B cell (primary cell): ENCODE measurements around the gene ARHGAP6. TPM values are rescaled to one million over a fixed set of nuclear protein-coding genes. Genes with fewer than 3 reads are reported as not detected.

Experiments used
- ATAC-seq: fragments of 200-7000 bp; cut with Tn5 transposase; one replicate; pipeline ENCODE4 v1.10.0; 2021; ENCODE audit warnings: low read depth, mild to moderate bottlenecking, moderate number of reproducible peaks, moderate library complexity
- CTCF ChIA-PET: fragments of 350-600 bp; sonication (Branson Sonifier 250); formaldehyde crosslinking; loops from one replicate; lab custom pipeline; 2021; ENCODE audit warnings: antibody characterized with exemption, inconsistent platforms; lab: Charles Lee
- POLR2A ChIA-PET: fragments of 350-600 bp; sonication (Branson Sonifier 250); formaldehyde crosslinking; loops from one replicate; lab custom pipeline; 2021; ENCODE audit warnings: antibody characterized with exemption; lab: Charles Lee
- DNase-seq: peaks from one replicate; pipeline ENCODE4 v3.0.0; 2013
- H2AFZ ChIP-seq: 2 replicates; pipeline ENCODE4 v1.6.1; 2012; ENCODE audit warnings: mild to moderate bottlenecking, low read depth, low read length; ENCODE audit not compliant: insufficient read depth, poor library complexity, severe bottlenecking
- H3K27ac ChIP-seq, 2 donors: 1 replicate in 1 of 2; 2 replicates in 1 of 2; pipeline ENCODE4 v1.5.1; 2012 to 2013; ENCODE audit warnings: low read length in 2 of 2, mild to moderate bottlenecking in 2 of 2, moderate library complexity in 1 of 2
- H3K27me3 ChIP-seq, 4 experiments: fragments of 200-600 bp in 1 of 4; sonication (generic) in 1 of 4; replicated peaks in 1 of 4; 1 replicate in 2 of 4; 2 replicates in 2 of 4; pipeline versions ENCODE4 v1.6.1 to v1.7.0; 2013 to 2016; ENCODE audit warnings: low read length in 3 of 4, mild to moderate bottlenecking in 2 of 4, mixed read lengths in 1 of 4, moderate library complexity in 1 of 4; ENCODE audit not compliant: insufficient read depth in 4 of 4, control insufficient read depth in 3 of 4; ENCODE audit errors: control extremely low read depth in 1 of 4
- H3K36me3 ChIP-seq, 2 experiments: replicated peaks in 1 of 2; 1 replicate in 1 of 2; 2 replicates in 1 of 2; pipeline versions ENCODE4 v1.6.1 to v1.7.1; 2013; ENCODE audit warnings: low read length in 1 of 2; ENCODE audit not compliant: insufficient read depth in 2 of 2, control insufficient read depth in 1 of 2; ENCODE audit errors: control extremely low read depth in 1 of 2, extremely low read depth in 1 of 2
- H3K4me1 ChIP-seq, 2 donors: fragments of 200-600 bp in 1 of 2; sonication (generic) in 1 of 2; 1 replicate in 1 of 2; 2 replicates in 1 of 2; pipeline versions ENCODE4 v1.5.1 to v1.6.1; 2013 to 2017; ENCODE audit warnings: low read length in 2 of 2; ENCODE audit not compliant: control insufficient read depth in 2 of 2, insufficient read depth in 2 of 2
- H3K4me2 ChIP-seq: replicated peaks from 2 replicates; pipeline ENCODE3; 2012; ENCODE audit warnings: mild to moderate bottlenecking, low read depth, low read length; ENCODE audit not compliant: poor library complexity, severe bottlenecking
- H3K4me3 ChIP-seq, 5 experiments: fragments of 200-600 bp in 1 of 5; sonication (generic) in 1 of 5; 1 replicate in 3 of 5; 2 replicates in 2 of 5; pipeline versions ENCODE4 v1.5.1 to v1.7.0; 2011 to 2016; ENCODE audit warnings: low read length in 4 of 5, mild to moderate bottlenecking in 4 of 5, low read depth in 2 of 5, control low read depth in 1 of 5, moderate library complexity in 1 of 5; ENCODE audit not compliant: insufficient read depth in 1 of 5; ENCODE audit errors: control extremely low read depth in 1 of 5, extremely low read depth in 1 of 5
- H3K79me2 ChIP-seq: fragments of 200-600 bp; sonication (generic); one replicate; pipeline ENCODE4 v1.6.0; 2016; ENCODE audit warnings: low read length; ENCODE audit not compliant: control insufficient read depth, insufficient read depth
- H3K9ac ChIP-seq: fragments of 200-600 bp; sonication (generic); 2 replicates; pipeline ENCODE4 v1.6.1; 2017; ENCODE audit warnings: mild to moderate bottlenecking, low read length, moderate library complexity
- H3K9me3 ChIP-seq, 3 donors: one replicate each; pipeline versions ENCODE4 v1.6.1 to v1.7.1; 2013; ENCODE audit warnings: low read length in 2 of 3; ENCODE audit not compliant: control insufficient read depth in 2 of 3, insufficient read depth in 1 of 3; ENCODE audit errors: control extremely low read depth in 1 of 3
- H4K20me1 ChIP-seq: 2 replicates; pipeline ENCODE4 v1.6.0; 2012; ENCODE audit warnings: mild to moderate bottlenecking, low read length; ENCODE audit not compliant: insufficient read depth, control insufficient read depth, poor library complexity, severe bottlenecking
- H3K27ac Mint-ChIP-seq: one replicate; pipeline ENCODE4 v1.8.0; 2021; ENCODE audit warnings: mixed read lengths
- H3K27me3 Mint-ChIP-seq: one replicate; pipeline ENCODE4 v1.8.0; 2021; ENCODE audit warnings: mixed read lengths
- H3K4me1 Mint-ChIP-seq: one replicate; pipeline ENCODE4 v1.8.0; 2021; ENCODE audit warnings: mixed read lengths
- H3K4me3 Mint-ChIP-seq: one replicate; pipeline ENCODE4 v1.8.0; 2021; ENCODE audit warnings: mixed read lengths
- H3K9me3 Mint-ChIP-seq: one replicate; pipeline ENCODE4 v1.8.0; 2022; ENCODE audit warnings: mixed read lengths; ENCODE audit not compliant: insufficient read depth
- CTCF ChIP-seq: fragments of 200-600 bp; IDR thresholded peaks from one replicate; pipeline ENCODE4 v1.8.0; 2022; ENCODE audit warnings: antibody characterized with exemption, mild to moderate bottlenecking
- EZH2 ChIP-seq: IDR thresholded peaks from 2 replicates; pipeline ENCODE4 v1.6.1; 2012; ENCODE audit warnings: borderline replicate concordance, low read depth, mild to moderate bottlenecking, moderate library complexity, low read length; ENCODE audit not compliant: insufficient read depth, poor library complexity, severe bottlenecking
- WGBS: methylation state at CpG from one replicate; pipeline ENCODE4 v1.1.5; 2013; ENCODE audit warnings: missing lambda C conversion rate; ENCODE audit not compliant: insufficient coverage; 5-methylcytosine and 5-hydroxymethylcytosine counted together
- intact Hi-C: fragments of 100-400 bp; cut with micrococcal nuclease; formaldehyde crosslinking; loops from one replicate; pipeline ENCODE4 v1.10.0; 2022
- polyA plus RNA-seq: library from polyadenylated mRNA; depleted of rRNA; stranded (reverse); fragments of >200 nt; gene quantifications from 2 replicates; pipeline ENCODE4 v1.2.3, GENCODE V29; 2012
- total RNA-seq, 2 donors: library from RNA; stranded (reverse); fragments of 120-200 nt in 1 of 2; gene quantifications; 1 replicate in 1 of 2; 2 replicates in 1 of 2; pipeline versions ENCODE4 v1.2.3 to v1.2.4, GENCODE V29; 2013 to 2022

ARHGAP6 gene
- total and polyA plus RNA-seq, 2 donors (not counting 1 experiment from before 2014, with no cell fraction given), result 1.6 to 2.6 TPM

GRCh38 chrX:11580789-11581188, 84.9 kb downstream of the ARHGAP6 start:
- intact Hi-C loops, result no loop called here
- no CpG with 5 or more reads among the region's 2 CpGs for WGBS

More at GRCh38 chrX:11580789-11581188, 84.9 kb downstream of the ARHGAP6 start:
- Mint-ChIP-seq H3K4me3 (no peak overlapping the region), H3K27ac (no peak overlapping the region), H3K9me3 (no peaks in the 10 kb centered on the region), H3K4me1 (peaks cover 18% of the 10 kb centered on the region), H3K27me3 (peaks cover 7% of the 10 kb centered on the region)
- POLR2A ChIA-PET, result no interaction called here
- Histone ChIP-seq H2AFZ (no peak overlapping the region), H3K27ac (no peak overlapping the region), H3K4me3 (no peak overlapping the region), H4K20me1 (no peaks in the 10 kb centered on the region), H3K4me2 (no peak overlapping the region), H3K27me3 (no peaks in the 10 kb centered on the region), H3K4me1 (no peaks in the 10 kb centered on the region), H3K36me3 (no peaks in the 10 kb centered on the region), H3K79me2 (no peaks in the 10 kb centered on the region), H3K9ac (no peak overlapping the region), H3K9me3 (no peaks in the 10 kb centered on the region)
- no peak for DNase-seq
- no peak for TF ChIP-seq CTCF
- TF ChIP-seq EZH2, result no peak
- no peak for ATAC-seq
- CTCF ChIA-PET, result no interaction called here
